ENCODE measurements around the gene DKC1.

- TF ChIP-seq POLR2AphosphoS5 (IDR thresholded peaks at IDR 0.05; ENCODE audit: borderline replicate concordance, low read depth, low read length) (no peak), EZH2 (IDR thresholded peaks at IDR 0.05) (no peak), FOXP2 (optimal IDR thresholded peaks at IDR 0.05; ENCODE audit: control extremely low read depth, extremely low read length, insufficient read depth) (no peak)
Measured at GRCh38 chrX:154724993-154725756, 37.5 kb upstream of the DKC1 start.

All from SK-N-MC (cell line).